Endothelial cell of umbilical vein (primary cell): ENCODE data around the gene YWHAE. TPM values are rescaled to one million over a fixed set of nuclear protein-coding genes. Genes with fewer than 3 reads are reported as not detected.

Source experiments
- BruUV-seq: library from RNA; stranded (reverse); fragments of 400-500 nt; replicated peaks from 2 replicates; lab custom pipeline; 2021; lab: Mats Ljungman, UMichigan
- CTCF ChIA-PET: fragments of 300-600, 350-600 bp; sonication (Branson Sonifier 250); formaldehyde crosslinking; loops from one replicate; lab custom pipeline; 2021; ENCODE audit warnings: antibody characterized with exemption, inconsistent platforms; lab: Charles Lee
- POLR2A ChIA-PET: fragments of 300-600, 350-600 bp; sonication (Branson Sonifier 250); formaldehyde crosslinking; loops from one replicate; lab custom pipeline; 2021; ENCODE audit warnings: antibody characterized with exemption, inconsistent platforms; lab: Charles Lee
- DNase-seq: peaks from one replicate; pipeline ENCODE4 v3.0.0-alpha.2; 2011; ENCODE audit warnings: low read depth, low spot score
- FAIRE-seq: peaks from 2 replicates; lab custom pipeline; 2011; peaks lifted over from hg19 to GRCh38; lab: Jason Lieb, UNC
- H2AFZ ChIP-seq: 2 replicates; pipeline ENCODE4 v1.6.0; 2012; ENCODE audit warnings: low read depth, low read length, control low read depth, inconsistent platforms
- H3K27ac ChIP-seq: 2 replicates; pipeline ENCODE4 v1.5.1; 2011; ENCODE audit warnings: low read depth, mild to moderate bottlenecking, control low read depth, low read length, moderate library complexity; ENCODE audit not compliant: insufficient read depth
- H3K27me3 ChIP-seq, 2 experiments: 2 replicates each; pipeline versions ENCODE4 v1.6.0 to v1.6.1; 2011; ENCODE audit warnings: low read length in 2 of 2, mixed read lengths in 1 of 2; ENCODE audit not compliant: control insufficient read depth in 2 of 2, insufficient read depth in 2 of 2
- H3K36me3 ChIP-seq, 2 experiments: 2 replicates in 1 of 2; 3 replicates in 1 of 2; pipeline ENCODE4 v1.5.1; 2011; ENCODE audit warnings: low read length in 2 of 2, mild to moderate bottlenecking in 1 of 2, moderate library complexity in 1 of 2; ENCODE audit not compliant: control insufficient read depth in 2 of 2, insufficient read depth in 2 of 2; ENCODE audit errors: extremely low read depth in 1 of 2
- H3K4me1 ChIP-seq: 3 replicates; pipeline ENCODE4 v1.5.1; 2011; ENCODE audit warnings: mild to moderate bottlenecking, low read length; ENCODE audit not compliant: control insufficient read depth, insufficient read depth; ENCODE audit errors: extremely low read depth
- H3K4me2 ChIP-seq: 2 replicates; pipeline ENCODE4 v1.6.1; 2011; ENCODE audit warnings: low read length, control low read depth, mixed read lengths; ENCODE audit not compliant: insufficient read depth
- H3K4me3 ChIP-seq, 3 experiments: fragments of 200-600 bp in 1 of 3; sonication (generic), shearing (Covaris generic) in 1 of 3; replicated peaks in 1 of 3; 2 replicates each; pipeline ENCODE4 v1.5.1; 2011 to 2016; ENCODE audit warnings: control low read depth in 3 of 3, low read length in 3 of 3, mild to moderate bottlenecking in 2 of 3, inconsistent platforms in 1 of 3, low read depth in 1 of 3, moderate library complexity in 1 of 3; ENCODE audit not compliant: insufficient read depth in 1 of 3
- H3K79me2 ChIP-seq: 2 replicates; pipeline ENCODE4 v1.6.0; 2012; ENCODE audit warnings: low read length, inconsistent platforms; ENCODE audit not compliant: control insufficient read depth, insufficient read depth
- H3K9ac ChIP-seq: replicated peaks from 2 replicates; pipeline ENCODE3; 2011; ENCODE audit warnings: low read length, control low read depth; ENCODE audit not compliant: insufficient read depth; ENCODE audit errors: extremely low read depth
- H3K9me1 ChIP-seq: replicated peaks from 3 replicates; pipeline ENCODE4 v1.6.0; 2011; ENCODE audit warnings: mild to moderate bottlenecking, low read length; ENCODE audit not compliant: control insufficient read depth, insufficient read depth; ENCODE audit errors: extremely low read depth
- H3K9me3 ChIP-seq: replicated peaks from 2 replicates; pipeline ENCODE4 v1.5.1; 2012; ENCODE audit warnings: low read length, inconsistent platforms; ENCODE audit not compliant: control insufficient read depth, insufficient read depth
- H4K20me1 ChIP-seq: replicated peaks from 2 replicates; pipeline ENCODE3; 2011; ENCODE audit warnings: mild to moderate bottlenecking, low read length; ENCODE audit not compliant: control insufficient read depth, insufficient read depth; ENCODE audit errors: extremely low read depth
- CTCF ChIP-seq, 2 donors: IDR thresholded peaks; 1 replicate in 1 of 2; 2 replicates in 1 of 2; pipeline ENCODE4 v1.5.1; 2011; ENCODE audit warnings: low read length in 2 of 2, mild to moderate bottlenecking in 2 of 2, moderate library complexity in 2 of 2, control low read depth in 1 of 2, inconsistent platforms in 1 of 2, low read depth in 1 of 2; ENCODE audit not compliant: insufficient read depth in 1 of 2; ENCODE audit errors: extremely low read depth in 1 of 2
- EZH2 ChIP-seq: IDR thresholded peaks from 2 replicates; pipeline ENCODE4 v1.6.1; 2012; ENCODE audit warnings: borderline replicate concordance, low read depth, mild to moderate bottlenecking, moderate library complexity, low read length, inconsistent platforms; ENCODE audit not compliant: severe bottlenecking
- FOS ChIP-seq: IDR thresholded peaks from 2 replicates; pipeline ENCODE4 v1.6.1; 2011; ENCODE audit warnings: mild to moderate bottlenecking, low read length, moderate library complexity, borderline replicate concordance; ENCODE audit not compliant: insufficient read depth
- GATA2 ChIP-seq: IDR thresholded peaks from 2 replicates; pipeline ENCODE4 v1.7.0; 2011; ENCODE audit warnings: low read depth, mild to moderate bottlenecking, moderate library complexity, mixed read lengths, low read length; ENCODE audit not compliant: insufficient read length, insufficient read depth
- JUN ChIP-seq: IDR thresholded peaks from 2 replicates; pipeline ENCODE4 v1.6.1; 2011; ENCODE audit warnings: borderline replicate concordance, low read depth; ENCODE audit not compliant: insufficient read length, insufficient read depth
- MAX ChIP-seq: IDR thresholded peaks from 2 replicates; pipeline ENCODE4 v1.6.1; 2011; ENCODE audit not compliant: insufficient read depth, insufficient read length
- MYC ChIP-seq: IDR thresholded peaks from one replicate; pipeline ENCODE4 v1.6.1; 2011; ENCODE audit warnings: mild to moderate bottlenecking, low read depth, low read length
- POLR2A ChIP-seq: IDR thresholded peaks from 2 replicates; pipeline ENCODE4 v1.6.1; 2012; ENCODE audit warnings: low read depth, mild to moderate bottlenecking, control low read depth, low read length
- POLR2AphosphoS5 ChIP-seq: IDR thresholded peaks from 2 replicates; pipeline ENCODE4 v1.6.1; 2012; ENCODE audit warnings: low read depth, mild to moderate bottlenecking, control low read depth, low read length, moderate library complexity; ENCODE audit not compliant: insufficient read depth
- dilution Hi-C: fragments of 300-500 bp; cut with MboI; formaldehyde crosslinking; loops from one replicate; pipeline ENCODE4 v1.15.0; 2019; ENCODE audit warnings: low sequenced_read_pairs; ENCODE audit not compliant: extremely low pct_ligation_motif_present
- intact Hi-C: fragments of 100-400 bp; cut with micrococcal nuclease; formaldehyde crosslinking; loops from one replicate; pipeline ENCODE4 v1.10.0; 2022
- polyA plus RNA-seq, 4 experiments: library from polyadenylated mRNA; depleted of rRNA in 3 of 4; stranded (reverse) in 3 of 4; unstranded in 1 of 4; fragments of >200 nt; gene quantifications; 2 replicates each; pipeline versions ENCODE4 v1.2.1 to v1.2.3, GENCODE V29; 2011 to 2012; ENCODE audit warnings: missing spikeins in 1 of 4
- total RNA-seq: library from RNA; stranded (reverse); gene quantifications from 2 replicates; pipeline ENCODE4 v1.2.3, GENCODE V29; 2021

The YWHAE gene
- total and polyA plus RNA-seq, 2 donors (not counting 3 experiments of a cell fraction or from before 2014, with no cell fraction given), result 396 to 819 TPM

GRCh38 chr17:1340371-1340770 lies 59.7 kb downstream of the YWHAE start:
- Histone ChIP-seq H2AFZ (no peak overlapping the region), H3K4me2 (no peak overlapping the region), H3K4me3 (no peak overlapping the region), H3K27ac (no peak overlapping the region), H3K4me1 (no peaks in the 10 kb centered on the region), H3K9me1 (no peaks in the 10 kb centered on the region), H4K20me1 (no peaks in the 10 kb centered on the region), H3K9ac (no peak overlapping the region), H3K9me3 (no peaks in the 10 kb centered on the region), H3K79me2 (peaks cover under 1% of the 10 kb centered on the region), H3K27me3 (no peaks in the 10 kb centered on the region), H3K36me3 (peaks cover 9 to 11% of the 10 kb centered on the region in 2 experiments)
- POLR2A ChIA-PET, result no interaction called here
- no peak for DNase-seq
- BruUV-seq, result no TSS peak
- dilution Hi-C loops, result no loop called here
- no peak for FAIRE-seq
- TF ChIP-seq MAX (no peak), POLR2A (no peak), CTCF (IDR thresholded peaks at IDR 0.05; ENCODE audit: extremely low read depth in 1 of 2, insufficient read depth in 1 of 2, low read depth in 1 of 2, low read length in 2 of 2) (no peak), POLR2AphosphoS5 (no peak), MYC (no peak), JUN (no peak), GATA2 (no peak), FOS (no peak), EZH2 (no peak)
- intact Hi-C loops, result no loop called here
- CTCF ChIA-PET, result interaction anchor here (1.0 to 1.4 kb wide), 3 partner anchors 25 to 175 kb away, joined by 3 to 8 read pairs (median 4); no protein-coding TSS in a partner anchor
